Brain pericyte (primary cell): Measurements from ENCODE around the gene SH3RF2.

Source experiments
- DNase-seq: peaks from one replicate; pipeline ENCODE4 v3.0.0-alpha.2; 2012; ENCODE audit warnings: low read depth, low spot score

SH3RF2 gene

GRCh38 chr5:145922059-145922458 lies 14.3 kb upstream of the SH3RF2 start:
- DNase-seq: no peak

- DNase-seq: no peak
These were observed 13.0 kb upstream of the SH3RF2 start for GRCh38 chr5:145923405-145923804.

- no peak for DNase-seq
These were observed 11.5 kb upstream of the SH3RF2 start for GRCh38 chr5:145924849-145925248.

GRCh38 chr5:145925353-145925752 lies 11.0 kb upstream of the SH3RF2 start:
- no peak for DNase-seq

- DNase-seq: no peak
These were observed 10.6 kb upstream of the SH3RF2 start for GRCh38 chr5:145925803-145926202.

GRCh38 chr5:145931718-145932117 lies 4.7 kb upstream of the SH3RF2 start:
- DNase-seq: no peak

- DNase-seq: no peak
These were observed 2.1 kb upstream of the SH3RF2 start for GRCh38 chr5:145934276-145934675.

GRCh38 chr5:145937432-145938250 lies 1.3 kb downstream of the SH3RF2 start:
- no peak for DNase-seq

GRCh38 chr5:145938776-145939539 lies 2.6 kb downstream of the SH3RF2 start:
- DNase-seq: no peak

- DNase-seq: no peak
These were observed 3.2 kb downstream of the SH3RF2 start for GRCh38 chr5:145939540-145940065.

GRCh38 chr5:145941096-145941447 lies 4.7 kb downstream of the SH3RF2 start:
- no peak for DNase-seq

- no peak for DNase-seq
These were observed 5.2 kb downstream of the SH3RF2 start for GRCh38 chr5:145941448-145942130.

- no peak for DNase-seq
These were observed 5.8 kb downstream of the SH3RF2 start for GRCh38 chr5:145942201-145942600.

- DNase-seq: no peak
These were observed 6.4 kb downstream of the SH3RF2 start for GRCh38 chr5:145942749-145943148.

GRCh38 chr5:145943674-145944121 lies 7.3 kb downstream of the SH3RF2 start:
- DNase-seq: no peak

- no peak for DNase-seq
These were observed 8.0 kb downstream of the SH3RF2 start for GRCh38 chr5:145944328-145944727.

- DNase-seq: no peak
These were observed 9.3 kb downstream of the SH3RF2 start for GRCh38 chr5:145945620-145946111.

GRCh38 chr5:145946112-145946861 lies 9.9 kb downstream of the SH3RF2 start:
- no peak for DNase-seq

GRCh38 chr5:145947581-145947980 lies 11.2 kb downstream of the SH3RF2 start:
- DNase-seq: no peak

GRCh38 chr5:145948047-145948446 lies 11.7 kb downstream of the SH3RF2 start:
- no peak for DNase-seq

GRCh38 chr5:145948921-145949320 lies 12.5 kb downstream of the SH3RF2 start:
- no peak for DNase-seq
